Embryonic facial prominence (tissue), 1 donor: ENCODE data around the gene ZFP64.
"Not testable (repeated sequence)": the region's sequence is repeated elsewhere in the genome, so short reads cannot be mapped to it uniquely, and the experiment has no call there.

ENCODE experiments used
- DNase-seq: peaks from one replicate; pipeline ENCODE4 v3.0.0-alpha.2; 2016; ENCODE audit errors: extremely low spot score

Gene ZFP64

GRCh38 chr20:52204136-52204535 lies 12.6 kb upstream of the ZFP64 start:
- no peak for DNase-seq

GRCh38 chr20:52201395-52201794 lies 9.8 kb upstream of the ZFP64 start:
- DNase-seq, result no peak

- DNase-seq, result no peak
Measured at GRCh38 chr20:52200870-52201269, 9.3 kb upstream of the ZFP64 start.

DNA sequence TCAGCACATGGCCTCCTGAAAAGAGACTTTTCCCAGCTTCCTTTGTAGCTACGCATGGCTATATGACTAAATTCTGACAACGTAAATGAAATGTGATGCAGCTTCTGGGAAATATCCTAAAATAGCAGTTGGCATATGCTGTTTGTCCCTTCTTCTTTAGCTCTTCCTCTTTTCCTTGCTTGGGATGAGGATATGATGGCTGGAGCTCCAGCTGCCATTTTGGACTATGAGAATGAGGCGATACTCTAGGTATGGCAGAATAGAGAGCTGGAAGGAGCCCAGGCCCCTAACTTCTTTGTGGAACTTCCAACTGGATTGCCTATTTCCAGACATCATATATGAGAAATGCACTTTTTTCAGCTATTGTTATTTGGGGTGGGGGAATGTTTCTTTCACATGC lies 5.3 kb upstream of the ZFP64 start:
- no peak for DNase-seq

- no peak for DNase-seq
Measured at GRCh38 chr20:52193886-52194545, 2.4 kb upstream of the ZFP64 start.

GRCh38 chr20:52193133-52193532 lies 1.6 kb upstream of the ZFP64 start:
- no peak for DNase-seq

- DNase-seq, result not testable (repeated sequence)
Measured at GRCh38 chr20:52192719-52193007, 1.1 kb upstream of the ZFP64 start.

- no peak for DNase-seq
Measured at GRCh38 chr20:52191916-52192718, 538 bp upstream of the ZFP64 start.

DNA sequence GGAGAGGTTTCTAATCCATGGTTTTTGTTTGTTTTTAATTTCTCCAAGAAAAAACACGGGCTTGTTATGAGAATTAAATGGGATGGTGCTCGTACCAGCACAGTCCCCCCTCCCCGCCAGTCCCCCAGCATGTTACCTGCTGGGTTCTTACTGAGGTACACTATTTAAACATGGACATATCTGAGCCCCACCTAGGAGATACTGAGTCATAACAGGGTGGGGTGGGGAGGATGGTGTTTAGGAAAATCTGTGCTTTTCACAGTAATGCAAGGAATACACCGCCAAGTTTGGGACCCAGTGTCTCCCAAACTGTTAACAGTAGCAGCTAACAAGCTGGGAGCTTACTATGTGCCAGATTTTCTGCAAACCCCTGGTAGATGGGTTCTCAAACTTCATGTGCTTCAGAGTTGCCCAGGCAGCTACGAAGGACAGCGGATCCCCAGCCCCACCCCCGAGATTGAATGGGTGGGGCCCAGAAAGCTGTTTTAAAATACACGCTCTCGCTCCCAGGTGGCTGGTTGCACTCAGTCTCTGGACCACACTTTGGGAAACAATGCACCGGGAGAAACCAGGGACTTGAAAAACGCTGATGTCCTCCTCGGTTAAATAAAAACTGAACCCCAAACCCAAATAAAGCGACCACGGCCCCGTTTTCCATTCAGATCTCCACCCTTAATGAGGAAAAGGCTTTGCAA lies 995 bp downstream of the ZFP64 start:
- no peak for DNase-seq

DNA sequence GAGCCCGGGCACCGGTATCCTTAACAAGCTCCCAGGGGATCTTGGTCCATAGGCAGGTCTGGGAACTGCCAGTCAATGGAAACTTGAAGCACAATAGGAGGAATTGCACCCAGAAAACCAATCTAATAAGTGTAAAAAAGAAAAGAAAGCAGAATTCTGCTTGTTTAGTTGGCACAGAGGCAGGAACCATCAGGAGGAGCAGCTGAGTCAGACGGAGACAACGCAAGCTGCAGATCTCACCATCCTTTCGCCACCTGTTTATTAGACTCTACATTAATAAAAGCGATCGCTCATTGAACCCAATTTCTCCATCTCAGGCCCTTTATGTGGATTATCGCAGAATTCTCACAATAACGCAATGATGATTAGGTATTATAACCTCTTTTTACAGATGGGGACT lies 9.8 kb downstream of the ZFP64 start:
- DNase-seq, result no peak

- DNase-seq, result no peak
Measured at GRCh38 chr20:52180180-52180840, 11.3 kb downstream of the ZFP64 start.

DNA sequence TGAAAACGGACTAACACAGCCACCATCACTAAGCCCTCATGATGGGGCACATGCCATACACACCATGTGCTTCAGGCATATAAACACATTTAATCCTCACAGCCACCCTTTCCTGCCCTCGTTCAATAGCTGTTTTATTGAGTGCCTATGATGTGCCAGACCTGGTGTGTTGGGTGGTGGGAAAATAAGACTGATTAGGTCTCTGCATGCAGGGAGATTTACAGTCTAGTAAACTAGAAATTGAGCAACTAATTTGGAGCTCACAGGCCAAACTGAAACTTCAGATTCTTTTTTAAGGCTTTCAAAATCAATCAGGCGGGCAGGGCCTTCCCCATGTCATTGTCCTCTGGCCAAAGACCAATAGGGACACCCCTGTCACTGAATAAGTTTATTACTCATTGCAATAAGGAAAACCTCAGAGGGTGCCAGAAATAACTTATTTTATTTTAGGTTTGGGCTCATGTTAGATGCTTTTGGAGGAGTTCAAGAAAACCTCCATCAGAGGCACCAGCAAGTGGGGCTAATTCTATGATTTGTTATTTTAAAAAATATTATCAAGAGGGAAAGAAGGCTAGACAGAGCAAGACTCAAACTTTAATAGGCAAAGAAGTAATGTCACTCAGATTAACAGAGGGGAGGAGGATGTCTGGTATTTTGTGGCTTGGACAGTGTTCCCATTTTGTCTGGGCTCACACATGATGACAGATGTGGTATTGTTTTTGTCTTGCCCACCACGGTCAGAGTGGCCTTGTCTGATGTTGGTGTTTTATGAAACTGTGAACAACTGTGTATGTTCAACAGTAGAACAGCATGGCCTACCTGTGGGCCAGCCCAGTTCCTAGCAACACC lies 12.0 kb downstream of the ZFP64 start:
- DNase-seq, result no peak

GRCh38 chr20:52178691-52179090 lies 12.9 kb downstream of the ZFP64 start:
- DNase-seq, result no peak

DNA sequence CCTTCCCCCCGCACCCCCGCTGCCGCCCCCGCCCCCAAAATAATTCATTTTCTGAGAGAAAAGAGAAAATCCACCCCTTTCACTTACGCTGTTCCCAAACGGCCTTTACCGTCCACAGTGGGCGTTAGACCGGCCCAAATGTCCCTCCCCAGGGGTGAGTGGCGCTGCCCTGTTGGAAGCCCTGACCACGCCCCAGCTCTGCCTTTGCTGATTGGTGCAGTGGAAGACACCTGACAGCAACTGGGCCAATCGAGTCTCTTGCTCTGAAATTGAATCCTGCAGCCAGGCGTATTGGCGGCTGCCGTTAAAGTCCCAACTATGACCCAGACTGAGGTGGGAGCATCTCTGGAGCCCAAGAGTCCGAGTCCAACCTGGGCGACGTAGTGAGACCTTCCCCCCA lies 15.7 kb downstream of the ZFP64 start:
- no peak for DNase-seq

DNA sequence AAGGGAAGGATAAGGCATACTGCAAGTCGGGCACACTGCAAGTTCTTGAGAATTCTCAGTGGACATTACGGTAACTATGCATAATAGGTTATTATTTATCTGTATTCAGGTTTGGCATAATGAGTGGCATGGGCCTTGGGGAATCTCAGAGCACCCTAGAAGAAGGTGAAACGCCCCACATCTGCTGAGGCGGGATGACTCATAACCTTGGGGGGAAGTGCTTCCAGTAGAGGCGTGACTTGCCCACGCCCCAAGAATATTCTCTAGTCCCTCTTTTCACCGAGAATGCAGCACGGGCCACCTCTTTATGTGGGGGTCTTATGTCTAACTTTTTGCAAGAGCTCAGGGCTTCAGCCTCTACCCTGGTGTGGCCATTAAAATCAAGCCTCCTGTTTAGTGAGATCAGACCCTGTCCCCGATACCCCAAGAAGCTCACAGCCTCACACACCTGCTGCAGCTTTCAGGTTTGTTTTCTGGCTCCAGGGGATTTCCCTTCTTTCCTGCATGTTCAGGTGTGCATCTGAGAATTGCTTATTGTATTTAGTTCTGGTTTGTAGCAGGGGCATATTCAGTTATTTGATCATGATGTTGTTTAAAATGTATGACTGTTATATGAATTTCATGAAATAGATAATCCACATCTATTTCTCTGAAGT lies 19.1 kb downstream of the ZFP64 start:
- no peak for DNase-seq

DNA sequence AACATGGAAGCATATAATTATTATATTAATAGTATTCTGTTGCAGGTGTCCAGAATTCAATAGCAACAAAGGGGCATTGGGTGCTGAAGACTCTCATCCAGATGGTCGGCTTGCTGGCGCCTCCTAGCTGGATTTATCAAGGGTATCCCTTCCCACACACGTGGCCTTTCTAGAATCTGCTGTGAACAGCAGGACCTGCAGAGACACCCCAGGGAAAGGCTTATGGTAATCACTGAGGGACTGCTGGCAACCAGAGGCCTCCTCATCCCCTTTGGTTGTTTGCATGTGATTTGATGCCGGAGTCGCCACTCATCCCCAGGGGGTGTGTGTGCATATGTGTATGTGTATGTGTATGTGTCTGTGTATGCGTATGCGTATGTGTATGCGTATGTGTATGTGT lies 20.6 kb downstream of the ZFP64 start:
- DNase-seq, result no peak

GRCh38 chr20:52168116-52168515 lies 23.5 kb downstream of the ZFP64 start:
- no peak for DNase-seq

- no peak for DNase-seq
Measured at GRCh38 chr20:52167232-52167840, 24.2 kb downstream of the ZFP64 start.

- no peak for DNase-seq
Measured at GRCh38 chr20:52166150-52166549, 25.4 kb downstream of the ZFP64 start.

DNA sequence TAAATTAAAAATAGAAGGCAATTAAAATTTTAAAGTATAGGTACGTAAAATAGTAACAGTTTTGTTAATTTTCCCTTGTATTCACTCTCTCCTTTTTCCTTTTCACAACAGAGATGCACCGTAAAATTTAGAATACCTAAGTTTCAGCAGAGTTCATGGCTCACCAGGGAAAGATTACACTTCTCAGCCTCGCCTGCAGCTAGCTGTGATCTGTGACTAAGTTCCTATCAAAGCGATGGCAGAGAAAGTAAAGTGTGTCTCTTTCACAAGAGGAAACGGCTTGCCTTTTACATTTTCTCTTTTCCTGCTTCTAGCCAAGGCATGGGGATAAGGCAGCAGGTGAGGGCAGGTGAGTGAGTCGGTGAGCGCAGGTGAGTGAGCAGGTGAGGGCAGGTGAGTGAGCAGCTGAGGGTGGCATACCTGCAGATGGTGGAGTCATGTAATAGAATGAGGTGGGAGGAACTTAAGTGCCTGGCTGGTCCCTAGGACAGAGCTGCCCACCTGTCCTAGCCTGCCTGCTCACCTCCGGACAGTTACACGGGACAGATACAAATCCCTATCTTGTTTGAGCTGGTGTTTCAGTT lies 30.9 kb downstream of the ZFP64 start:
- no peak for DNase-seq
